HG02763 (cell line): Measurements from ENCODE around the gene STMN3.

ENCODE experiments used
- ATAC-seq: cut with Tn5 transposase; IDR thresholded peaks from one replicate; pipeline ENCODE4 v1.9.1; 2021; ENCODE audit warnings: mild to moderate bottlenecking, moderate library complexity; ENCODE audit not compliant: unreplicated experiment

STMN3 gene

DNA sequence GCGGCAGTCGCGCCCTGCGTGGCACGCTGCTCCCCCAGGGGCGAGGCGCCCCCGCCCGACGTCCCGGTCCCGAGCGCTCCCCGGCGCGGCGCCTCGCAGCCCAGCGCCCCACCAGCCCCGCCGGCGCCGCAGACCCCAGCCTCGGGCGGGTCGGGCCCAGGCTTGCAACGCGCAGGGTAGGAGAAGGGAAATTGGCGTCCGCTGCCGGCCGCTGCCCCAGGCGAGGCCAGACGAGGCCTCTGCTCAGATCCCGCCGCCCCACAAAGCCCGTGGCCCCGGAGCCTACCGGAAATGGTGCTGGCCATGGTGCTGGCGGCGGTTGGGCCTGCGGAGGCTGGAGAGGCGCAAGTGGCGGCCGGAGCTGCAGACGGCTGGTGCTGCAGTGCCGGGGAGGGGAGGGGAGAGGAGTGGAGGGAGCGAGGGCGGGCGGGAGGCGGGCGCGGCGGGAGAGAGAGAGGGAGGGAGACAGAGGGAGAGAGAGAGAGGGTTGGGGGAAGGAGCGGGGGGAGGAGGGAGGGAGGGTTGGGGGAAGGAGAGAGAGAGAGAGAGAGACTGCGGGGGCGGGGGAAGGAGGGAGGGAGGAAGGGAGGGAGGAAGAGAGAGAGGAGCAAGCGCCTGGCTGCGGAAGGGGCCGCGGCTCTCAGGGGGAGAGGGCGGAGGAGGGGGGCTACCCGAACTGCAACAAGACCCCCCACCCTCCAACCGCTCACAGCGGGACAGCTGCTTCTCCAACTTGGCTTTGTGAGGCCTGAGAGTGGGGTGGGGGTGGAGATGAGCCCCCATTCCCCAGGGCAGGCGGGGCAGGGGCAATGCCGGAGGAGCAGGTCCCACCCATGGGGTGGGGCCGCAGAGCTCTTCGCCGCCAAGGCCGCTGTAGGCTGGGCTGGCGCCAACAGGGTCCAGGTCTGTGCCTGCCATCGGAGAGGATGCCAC, at the start of gene STMN3:
Gene STMN3 (minus strand): TSS at position 384 of the 933 bp plus-strand sequence. CDS start 79 bp downstream, at position 305.
- ATAC-seq, result no peak

DNA sequence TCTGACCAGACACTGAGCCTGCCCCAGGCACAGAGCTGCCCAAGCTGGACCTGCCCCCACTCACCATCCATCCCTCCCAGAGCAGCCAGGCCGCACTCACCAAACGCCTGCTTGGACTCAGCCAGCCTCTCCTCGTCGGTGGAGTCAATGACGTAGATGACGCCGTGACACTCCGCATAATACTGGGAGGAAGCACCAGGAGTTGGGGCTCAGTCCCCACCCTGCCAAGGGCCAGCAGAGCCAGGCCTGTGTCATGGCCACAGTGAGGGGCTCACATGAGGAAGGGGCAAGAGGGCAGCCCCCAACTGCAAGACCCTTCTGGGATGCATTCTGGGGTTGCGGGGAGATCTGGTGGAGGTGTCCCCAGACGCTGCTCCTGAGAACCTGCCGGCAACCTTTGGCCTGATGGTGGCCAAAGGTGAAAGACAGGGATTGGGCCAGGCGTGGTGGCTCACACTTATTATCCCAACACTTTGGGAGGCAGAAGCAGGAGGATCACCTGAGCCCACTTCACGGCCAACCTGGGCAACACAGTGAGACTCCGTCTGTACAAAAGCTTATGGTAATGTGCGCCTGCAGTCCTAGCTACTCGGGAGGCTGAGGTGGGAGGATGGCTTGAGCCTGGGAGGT, 48.9 kb upstream of the STMN3 start:
- ATAC-seq, result no peak

DNA sequence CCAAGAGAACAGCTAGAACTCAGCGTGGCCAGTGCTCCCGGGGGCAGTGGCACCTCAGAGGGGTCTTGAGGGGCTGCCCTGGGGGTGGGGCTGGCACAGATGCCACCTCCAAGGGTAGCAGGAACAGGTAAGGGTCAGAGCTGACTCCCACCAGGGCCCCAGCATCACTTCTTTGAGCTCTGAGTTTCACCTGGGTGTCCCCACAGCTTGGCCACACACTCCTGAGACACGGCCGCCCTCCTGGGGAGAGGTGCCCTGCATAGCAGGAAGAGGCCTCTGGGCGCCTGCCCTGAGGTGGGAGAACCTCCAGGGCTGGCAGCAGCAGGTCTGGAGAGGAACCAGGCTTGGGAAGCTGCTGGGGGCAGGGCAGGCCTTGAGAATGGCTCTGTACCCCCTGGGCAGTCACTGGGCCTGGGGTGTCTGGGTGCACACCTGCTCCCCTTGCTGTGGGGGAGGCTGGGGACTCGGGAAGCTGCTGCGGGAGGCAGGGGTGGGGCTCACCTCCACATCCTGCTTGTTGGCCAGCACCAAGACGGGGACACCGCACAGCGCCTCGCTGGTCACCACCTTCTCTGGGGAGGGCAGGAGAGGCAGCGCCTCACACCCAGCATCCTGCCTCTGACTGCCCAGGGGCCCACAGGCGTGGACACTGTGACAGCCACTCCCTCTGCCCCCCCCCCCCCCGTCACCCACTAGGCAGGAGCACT, 48.3 kb upstream of the STMN3 start:
- ATAC-seq, result no peak

DNA sequence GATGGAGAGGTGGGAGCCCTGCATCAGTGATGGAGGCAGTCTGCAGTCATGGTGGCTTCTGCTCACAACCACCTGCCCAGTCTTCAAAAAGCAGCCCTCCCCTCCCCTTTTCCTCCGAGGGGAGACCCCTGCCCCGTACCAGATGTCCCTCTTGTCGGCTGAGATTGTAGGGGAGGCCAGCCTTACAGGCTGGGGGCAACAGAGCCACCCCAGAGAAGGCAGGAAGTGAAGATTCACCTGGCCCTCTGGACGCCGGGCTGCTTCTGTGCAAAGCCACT, 47.8 kb upstream of the STMN3 start:
- ATAC-seq, result no peak

DNA sequence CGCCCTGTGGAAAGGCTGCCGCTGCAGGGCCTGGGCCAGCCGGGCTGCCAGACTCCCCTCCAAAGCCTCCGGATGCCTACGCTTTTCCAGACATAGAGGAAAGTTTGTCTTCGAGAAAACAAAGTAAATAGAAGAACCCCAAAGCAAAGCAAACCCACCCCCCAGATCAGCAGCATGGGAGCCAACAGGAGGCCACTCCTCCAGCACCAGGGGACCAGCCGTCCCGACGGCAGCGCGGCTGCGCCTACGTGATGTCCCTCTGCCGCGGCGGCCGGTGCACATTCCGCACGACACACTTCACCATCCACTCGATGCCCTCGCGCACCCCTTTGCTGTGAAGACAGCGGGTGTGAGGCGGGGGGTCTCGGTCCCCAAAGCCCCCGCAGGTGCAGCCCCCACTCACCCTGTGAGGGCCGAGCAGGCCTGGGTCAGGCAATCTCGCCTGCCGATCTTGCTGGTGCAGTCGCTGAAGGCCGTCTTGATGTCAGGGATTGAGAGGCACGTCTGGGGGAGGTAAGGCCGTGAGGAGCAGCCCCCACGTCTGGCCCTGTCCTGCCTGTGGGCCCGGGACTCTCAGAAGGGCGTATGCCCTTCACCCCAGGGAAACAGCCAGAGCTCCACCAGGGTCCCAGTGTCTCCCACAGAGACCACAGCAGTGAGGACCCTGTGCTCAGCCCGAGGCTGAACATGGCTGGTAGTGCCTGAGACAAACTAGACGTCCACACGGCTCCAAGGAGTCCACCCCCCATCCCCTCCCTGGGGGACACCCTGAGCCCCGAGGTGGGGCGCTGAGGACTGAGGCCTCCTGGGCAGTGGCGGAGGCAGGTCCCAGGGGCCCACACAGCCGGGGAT, 47.2 kb upstream of the STMN3 start:
- no peak for ATAC-seq

DNA sequence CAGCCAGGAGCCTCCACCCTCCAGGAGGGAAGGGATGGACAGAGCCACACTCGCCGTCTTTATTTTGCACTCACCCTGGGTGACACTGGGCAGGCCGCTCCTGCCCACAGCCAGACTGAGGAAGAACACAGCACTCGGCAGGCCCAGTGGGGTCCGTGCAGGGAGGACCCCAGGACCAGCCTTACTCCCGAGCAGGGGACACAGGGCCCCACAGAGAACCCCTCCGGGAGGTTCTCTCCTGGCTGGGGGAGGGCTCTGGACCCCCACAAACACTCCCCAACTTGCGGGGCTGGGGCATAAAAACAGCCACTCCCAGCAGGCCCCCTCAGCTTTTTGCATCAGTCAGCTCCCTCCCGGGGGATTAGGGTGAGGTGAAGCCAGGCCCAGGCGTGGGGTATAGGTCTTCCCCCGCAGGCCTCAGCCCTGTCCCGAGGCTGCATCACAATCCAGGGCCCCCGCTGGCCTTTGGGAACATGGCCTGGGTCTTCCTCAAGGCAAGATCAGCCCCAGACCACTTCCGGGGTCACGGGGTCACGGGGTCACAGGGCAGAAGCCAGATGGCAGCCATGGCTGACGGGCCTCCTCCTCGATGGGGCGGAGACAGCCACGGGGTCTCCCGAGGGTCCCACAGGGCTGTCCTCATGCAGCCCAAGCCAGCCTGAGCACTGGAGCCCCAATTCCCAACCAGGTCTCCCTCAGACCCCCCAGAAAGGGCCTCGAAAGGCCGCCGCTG, 46.4 kb upstream of the STMN3 start:
- no peak for ATAC-seq

DNA sequence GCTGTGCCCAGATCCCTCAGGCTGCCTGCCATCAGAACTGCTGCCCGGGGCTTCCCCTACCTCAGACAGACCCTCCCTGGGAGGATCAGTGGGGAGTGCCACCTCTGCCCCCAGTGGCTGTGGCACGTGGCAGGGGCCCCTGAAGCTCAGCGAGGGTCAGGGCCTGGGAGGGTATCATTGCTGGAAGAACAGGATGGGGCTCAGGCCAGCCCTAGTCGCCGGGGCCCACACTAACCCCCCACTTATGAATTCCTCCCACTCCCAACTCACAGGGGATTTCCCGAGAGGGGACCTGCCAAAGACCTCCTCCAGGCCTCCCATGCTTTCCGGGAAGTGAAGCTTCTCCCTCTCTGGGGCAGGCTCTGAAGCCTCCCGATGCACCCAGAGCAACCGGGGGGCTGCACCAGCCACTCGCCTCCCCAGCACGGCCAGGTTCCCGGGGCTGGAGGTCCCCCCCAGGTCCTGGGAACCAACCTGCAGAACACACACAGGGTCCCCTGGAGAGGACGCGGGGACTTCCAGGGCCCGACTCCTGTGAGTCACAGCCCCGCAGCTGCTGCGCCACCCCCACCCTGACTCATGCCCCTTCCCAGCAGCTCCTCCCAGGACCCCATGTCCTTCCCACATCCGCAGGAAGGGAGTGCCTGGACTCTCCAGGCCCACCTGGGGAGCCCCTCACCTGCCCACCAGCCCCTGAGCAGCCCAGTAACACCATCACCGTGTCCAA, 45.7 kb upstream of the STMN3 start:
- ATAC-seq, result no peak

DNA sequence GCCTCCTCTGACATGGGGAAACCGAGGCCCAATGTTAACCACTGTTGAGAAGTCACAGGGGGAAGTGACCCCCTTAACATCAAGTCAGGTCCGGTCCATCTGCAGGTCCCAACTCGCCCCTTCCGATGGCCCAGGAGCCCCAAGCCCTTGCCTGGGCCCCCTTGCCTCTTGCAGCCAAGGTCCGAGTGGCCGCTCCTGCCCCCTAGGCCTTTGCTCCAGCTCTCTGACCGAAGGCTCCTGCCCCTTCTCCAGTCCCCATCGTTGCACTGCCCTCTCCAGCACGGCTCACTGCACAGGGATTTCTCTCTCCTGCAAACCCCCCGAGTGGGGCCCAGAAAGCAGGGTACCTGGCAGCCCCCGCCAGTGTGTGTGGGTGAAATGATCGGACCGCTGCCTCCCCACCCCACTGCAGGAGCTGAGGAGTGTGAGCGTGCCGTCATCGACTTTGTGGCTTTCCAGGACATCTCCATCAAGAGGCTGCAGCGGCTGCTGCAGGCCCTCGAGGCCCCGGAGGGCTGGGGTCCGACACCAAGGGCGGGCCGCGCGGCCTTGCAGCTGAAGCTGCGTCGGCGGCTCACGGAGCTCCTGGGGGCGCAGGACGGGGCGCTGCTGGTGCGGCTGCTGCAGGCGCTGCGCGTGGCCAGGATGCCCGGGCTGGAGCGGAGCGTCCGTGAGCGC, 44.8 kb upstream of the STMN3 start:
- no peak for ATAC-seq

DNA sequence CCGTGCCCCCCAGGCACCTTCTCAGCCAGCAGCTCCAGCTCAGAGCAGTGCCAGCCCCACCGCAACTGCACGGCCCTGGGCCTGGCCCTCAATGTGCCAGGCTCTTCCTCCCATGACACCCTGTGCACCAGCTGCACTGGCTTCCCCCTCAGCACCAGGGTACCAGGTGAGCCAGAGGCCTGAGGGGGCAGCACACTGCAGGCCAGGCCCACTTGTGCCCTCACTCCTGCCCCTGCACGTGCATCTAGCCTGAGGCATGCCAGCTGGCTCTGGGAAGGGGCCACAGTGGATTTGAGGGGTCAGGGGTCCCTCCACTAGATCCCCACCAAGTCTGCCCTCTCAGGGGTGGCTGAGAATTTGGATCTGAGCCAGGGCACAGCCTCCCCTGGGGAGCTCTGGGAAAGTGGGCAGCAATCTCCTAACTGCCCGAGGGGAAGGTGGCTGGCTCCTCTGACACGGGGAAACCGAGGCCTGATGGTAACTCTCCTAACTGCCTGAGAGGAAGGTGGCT, 44.2 kb upstream of the STMN3 start:
- ATAC-seq, result no peak

DNA sequence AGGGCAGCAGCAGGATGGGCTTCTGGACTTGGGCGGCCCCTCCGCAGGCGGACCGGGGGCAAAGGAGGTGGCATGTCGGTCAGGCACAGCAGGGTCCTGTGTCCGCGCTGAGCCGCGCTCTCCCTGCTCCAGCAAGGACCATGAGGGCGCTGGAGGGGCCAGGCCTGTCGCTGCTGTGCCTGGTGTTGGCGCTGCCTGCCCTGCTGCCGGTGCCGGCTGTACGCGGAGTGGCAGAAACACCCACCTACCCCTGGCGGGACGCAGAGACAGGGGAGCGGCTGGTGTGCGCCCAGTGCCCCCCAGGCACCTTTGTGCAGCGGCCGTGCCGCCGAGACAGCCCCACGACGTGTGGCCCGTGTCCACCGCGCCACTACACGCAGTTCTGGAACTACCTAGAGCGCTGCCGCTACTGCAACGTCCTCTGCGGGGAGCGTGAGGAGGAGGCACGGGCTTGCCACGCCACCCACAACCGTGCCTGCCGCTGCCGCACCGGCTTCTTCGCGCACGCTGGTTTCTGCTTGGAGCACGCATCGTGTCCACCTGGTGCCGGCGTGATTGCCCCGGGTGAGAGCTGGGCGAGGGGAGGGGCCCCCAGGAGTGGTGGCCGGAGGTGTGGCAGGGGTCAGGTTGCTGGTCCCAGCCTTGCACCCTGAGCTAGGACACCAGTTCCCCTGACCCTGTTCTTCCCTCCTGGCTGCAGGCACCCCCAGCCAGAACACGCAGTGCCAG, 43.6 kb upstream of the STMN3 start, which contains the start of gene TNFRSF6B:
Gene TNFRSF6B (plus strand): TSS at position 25 of the 729 bp plus-strand sequence. CDS start 116 bp downstream, at position 141.
- no peak for ATAC-seq

DNA sequence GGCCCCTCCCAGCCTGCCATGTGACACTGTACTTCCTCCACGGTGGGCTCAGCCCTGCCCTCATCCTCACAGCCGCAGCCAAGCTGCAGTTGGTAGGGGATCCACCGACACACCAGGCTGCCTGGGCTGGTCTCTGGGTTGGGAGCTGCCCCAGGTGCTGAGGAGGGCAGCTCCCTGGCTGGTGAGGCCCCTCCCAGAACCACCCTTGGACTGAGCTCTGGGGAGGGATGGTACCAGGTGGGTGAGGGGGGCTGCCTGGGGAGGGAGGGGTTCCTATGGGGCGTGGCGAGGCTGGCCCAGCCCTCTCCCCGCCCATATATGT, 43.0 kb upstream of the STMN3 start:
- no peak for ATAC-seq

DNA sequence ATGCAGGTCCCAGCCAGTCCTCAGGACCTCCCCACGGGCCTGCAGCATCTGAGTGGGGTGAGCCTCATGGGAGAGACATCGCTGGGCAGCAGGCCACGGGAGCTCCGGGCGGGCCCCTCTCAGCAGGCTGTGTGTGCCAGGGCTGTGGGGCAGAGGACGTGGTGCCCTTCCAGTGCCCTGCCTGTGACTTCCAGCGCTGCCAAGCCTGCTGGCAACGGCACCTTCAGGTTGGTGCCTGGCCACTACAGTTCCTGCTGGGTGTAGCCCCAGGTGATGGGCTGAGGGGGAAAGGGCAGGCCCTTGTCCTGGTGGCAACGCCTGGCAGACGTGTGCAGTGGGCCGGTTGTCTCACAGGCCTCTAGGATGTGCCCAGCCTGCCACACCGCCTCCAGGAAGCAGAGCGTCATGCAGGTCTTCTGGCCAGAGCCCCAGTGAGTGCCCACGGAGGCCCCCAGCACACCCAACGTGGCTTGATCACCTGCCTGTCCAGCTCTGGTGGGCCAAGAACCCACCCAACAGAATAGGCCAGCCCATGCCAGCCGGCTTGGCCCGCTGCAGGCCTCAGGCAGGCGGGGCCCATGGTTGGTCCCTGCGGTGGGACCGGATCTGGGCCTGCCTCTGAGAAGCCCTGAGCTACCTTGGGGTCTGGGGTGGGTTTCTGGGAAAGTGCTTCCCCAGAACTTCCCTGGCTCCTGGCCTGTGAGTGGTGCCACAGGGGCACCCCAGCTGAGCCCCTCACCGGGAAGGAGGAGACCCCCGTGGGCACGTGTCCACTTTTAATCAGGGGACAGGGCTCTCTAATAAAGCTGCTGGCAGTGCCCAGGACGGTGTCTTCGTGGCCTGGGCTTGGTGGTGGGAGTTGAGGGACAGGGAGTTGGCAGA, 42.4 kb upstream of the STMN3 start:
- ATAC-seq, result no peak

DNA sequence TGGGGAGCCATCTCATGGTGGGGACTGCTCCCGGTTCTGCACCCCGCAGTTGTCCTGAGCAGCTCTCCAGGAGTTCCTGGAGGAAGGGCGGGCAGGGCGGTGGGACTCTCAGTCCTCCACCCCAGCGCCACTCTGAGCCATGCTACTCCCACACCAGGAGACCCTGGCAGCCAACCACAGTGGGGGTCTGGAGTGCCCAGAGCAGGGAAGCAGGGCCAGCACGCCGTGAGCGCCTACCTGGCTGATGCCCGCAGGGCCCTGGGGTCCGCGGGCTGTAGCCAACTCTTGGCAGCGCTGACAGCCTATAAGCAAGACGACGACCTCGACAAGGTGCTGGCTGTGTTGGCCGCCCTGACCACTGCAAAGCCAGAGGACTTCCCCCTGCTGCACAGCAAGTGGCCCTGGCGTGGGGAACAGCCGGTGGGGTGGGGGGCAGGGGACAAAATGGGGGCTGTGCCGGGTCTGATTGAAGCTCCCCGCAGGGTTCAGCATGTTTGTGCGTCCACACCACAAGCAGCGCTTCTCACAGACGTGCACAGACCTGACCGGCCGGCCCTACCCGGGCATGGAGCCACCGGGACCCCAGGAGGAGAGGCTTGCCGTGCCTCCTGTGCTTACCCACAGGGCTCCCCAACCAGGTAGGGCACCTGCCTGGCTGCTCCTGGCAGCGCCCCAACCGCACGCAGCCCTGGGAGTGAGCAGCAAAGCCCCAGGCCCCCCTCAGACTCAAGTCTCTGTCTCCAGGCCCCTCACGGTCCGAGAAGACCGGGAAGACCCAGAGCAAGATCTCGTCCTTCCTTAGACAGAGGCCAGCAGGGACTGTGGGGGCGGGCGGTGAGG, 41.6 kb upstream of the STMN3 start:
- ATAC-seq, result no peak

DNA sequence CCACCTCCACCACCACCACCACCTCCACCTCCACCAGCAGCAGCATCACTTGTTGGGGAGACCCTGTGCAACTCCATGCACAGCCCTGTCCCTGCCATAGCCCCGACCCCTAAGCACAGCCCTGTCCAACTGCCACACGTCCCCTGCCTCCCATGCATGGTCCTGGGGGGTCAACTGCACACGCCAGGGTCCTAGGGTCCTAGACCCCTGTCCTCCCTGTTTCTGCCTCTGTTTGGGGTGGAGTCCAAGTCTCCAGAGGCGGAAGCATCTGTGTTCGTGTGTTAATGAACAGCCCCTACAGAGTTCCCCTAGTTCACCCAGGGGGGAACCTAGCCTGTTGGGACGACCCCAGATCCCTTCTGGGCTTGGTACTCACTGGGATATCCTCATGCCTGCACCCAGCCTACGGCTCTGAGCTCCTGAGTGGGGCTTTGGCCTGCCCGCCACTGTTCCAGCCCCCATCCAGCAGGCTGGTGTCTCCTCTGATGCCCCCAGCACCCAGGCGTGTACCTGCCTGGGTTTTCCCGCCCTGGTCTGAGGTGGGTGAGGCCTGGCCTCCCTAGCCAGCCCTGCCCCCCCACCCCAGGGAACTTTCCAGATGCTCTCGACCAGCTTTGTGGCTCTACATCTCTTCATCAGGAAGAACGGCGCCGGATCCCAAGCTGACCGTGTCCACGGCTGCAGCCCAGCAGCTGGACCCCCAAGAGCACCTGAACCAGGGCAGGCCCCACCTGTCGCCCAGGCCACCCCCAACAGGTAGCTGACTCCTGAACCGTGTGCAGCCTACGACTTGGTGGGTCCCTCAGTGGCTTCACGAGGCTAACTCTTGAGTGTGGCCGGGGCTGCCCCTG, 40.7 kb upstream of the STMN3 start:
- ATAC-seq, result no peak

DNA sequence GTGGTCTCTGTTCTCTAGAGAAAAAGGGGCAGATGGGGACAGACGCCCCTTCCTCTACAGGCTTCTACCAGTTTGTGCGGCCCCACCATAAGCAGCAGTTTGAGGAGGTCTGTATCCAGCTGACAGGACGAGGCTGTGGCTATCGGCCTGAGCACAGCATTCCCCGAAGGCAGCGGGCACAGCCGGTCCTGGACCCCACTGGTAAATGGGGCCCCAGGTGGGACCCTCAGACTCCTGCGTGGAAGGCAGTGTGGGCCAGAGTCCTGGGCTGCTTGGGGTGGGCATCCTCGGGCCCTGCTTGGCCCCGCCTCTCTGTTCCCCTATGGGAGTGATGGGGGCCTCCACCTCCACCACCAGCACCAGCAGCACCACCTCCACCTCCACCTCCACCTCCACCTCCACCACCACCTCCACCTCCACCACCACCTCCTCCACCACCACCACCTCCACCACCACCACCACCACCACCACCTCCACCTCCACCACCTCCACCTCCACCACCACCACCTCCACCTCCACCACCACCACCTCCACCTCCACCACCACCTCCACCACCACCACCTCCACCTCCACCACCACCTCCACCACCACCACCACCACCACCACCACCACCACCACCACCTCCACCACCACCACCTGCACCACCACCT, 40.0 kb upstream of the STMN3 start:
- no peak for ATAC-seq
